Hematopoietic multipotent progenitor cell treated with erythropoietin and hydrocortisone succinate and interleukin-3 and kit ligand, for 17 days (in vitro differentiated cells): ENCODE measurements around the gene TNFSF11.

Source experiments
- DNase-seq: peaks from one replicate; pipeline ENCODE4 v3.0.0-alpha.2; 2015; ENCODE audit warnings: low spot score

Gene TNFSF11

DNA sequence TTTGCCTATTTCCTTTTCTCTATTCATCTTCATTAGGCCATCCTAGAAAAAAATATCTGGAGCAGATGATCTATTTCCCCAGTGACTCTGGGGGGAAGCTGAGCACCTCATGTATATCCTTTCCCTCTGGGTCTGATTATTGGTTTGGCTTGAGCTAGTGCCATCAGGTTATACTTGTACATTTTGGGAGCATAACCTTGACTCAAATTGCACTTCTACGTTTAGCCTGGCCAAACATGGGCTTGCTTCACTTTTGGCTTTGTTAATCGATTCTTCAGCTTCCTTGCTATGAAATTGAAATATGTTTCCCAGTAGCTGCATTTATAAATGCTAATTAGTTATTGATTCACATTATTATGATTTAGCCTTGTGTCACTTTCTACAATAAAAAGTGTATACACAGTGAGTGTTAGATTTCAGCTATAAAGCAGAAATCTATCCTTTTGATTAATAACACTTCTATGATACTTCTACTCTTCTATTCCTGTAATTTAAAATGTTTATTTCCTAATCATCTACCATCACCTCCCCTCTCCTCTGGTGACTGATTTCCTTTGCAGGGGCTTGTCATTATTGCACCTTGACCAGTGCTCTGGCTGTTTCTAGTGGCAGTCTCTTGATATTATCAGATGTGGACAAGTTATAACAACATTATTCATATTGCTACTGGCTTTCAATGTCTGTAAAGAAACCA lies 37.3 kb downstream of the TNFSF11 start:
- DNase-seq: no peak

DNA sequence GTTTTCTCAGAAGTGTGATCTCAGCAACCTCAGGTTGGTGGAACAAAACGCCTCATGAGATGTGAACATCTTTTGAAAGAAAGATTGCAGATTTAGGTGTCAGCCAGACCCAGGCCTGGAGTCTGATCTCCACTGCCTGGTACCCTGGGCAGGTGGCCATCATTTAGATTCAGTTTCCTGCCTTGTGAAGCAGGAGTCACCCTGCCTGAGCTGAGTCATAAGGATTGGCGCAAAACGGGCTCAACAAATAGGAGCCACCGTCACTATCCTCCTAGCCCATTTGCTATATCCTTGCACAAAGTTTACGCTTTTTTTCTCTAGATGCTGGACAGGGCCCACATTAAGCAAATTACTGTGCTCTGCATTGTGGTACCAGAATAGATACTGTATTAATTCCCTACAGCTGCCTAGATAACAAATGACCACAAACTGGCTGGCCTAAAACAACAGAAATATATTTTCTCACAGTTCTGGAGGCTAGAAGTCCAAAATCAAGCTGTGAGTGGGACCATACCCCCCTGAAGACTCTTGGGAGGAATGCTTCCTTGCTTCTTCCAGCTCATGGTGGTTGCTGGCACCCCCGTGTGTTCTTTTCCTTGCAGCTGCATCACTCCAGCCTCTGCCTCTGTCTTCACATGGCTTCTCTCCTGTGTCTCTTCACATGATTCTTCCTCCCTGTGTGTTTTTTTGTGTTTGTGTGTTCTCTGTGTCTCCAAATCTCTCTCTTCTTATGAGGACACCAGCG lies 38.2 kb downstream of the TNFSF11 start:
- DNase-seq: no peak

GRCh38 chr13:42614436-42615035 lies 40.6 kb downstream of the TNFSF11 start:
- no peak for DNase-seq

DNA sequence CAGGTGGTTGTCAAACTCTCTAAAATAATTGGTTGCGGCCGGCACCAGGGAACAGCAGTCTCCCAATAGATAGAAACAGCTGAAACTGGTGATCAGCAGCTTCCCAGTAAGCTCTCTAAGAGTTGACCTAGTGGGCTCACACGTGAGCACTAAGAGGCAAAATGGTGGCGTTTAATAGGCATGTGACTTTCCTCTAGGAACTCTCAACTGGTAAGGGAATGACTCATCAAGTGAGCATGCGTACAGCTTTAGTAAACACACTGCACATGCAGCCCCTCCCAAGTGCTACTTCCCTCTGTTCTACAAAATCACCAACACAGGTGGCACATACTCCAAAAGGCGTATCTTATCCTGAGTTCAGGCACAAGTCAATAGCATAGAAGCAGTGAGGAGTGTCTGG lies 41.7 kb downstream of the TNFSF11 start:
- DNase-seq: no peak

DNA sequence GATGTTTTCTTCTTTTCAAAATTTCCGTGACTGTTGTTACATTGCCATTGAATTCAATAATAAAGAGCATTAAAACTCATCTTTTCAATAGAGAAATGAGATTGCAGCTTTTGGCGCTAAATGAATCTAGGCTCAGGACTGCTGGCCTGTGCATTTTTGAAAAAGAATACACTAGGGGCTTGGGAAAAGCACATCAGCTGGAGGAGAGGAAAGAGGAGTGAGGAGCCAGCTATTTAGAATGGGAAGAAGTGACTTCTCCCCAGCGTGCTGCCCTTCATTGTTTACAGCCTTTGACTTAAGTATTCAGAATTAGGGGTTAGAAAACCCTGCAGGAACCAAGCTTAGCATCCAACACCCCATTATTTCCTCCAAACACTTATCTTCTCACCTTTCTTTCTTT lies 43.3 kb downstream of the TNFSF11 start:
- no peak for DNase-seq

- DNase-seq: no peak
These were observed 50.0 kb downstream of the TNFSF11 start for GRCh38 chr13:42623916-42624315.

DNA sequence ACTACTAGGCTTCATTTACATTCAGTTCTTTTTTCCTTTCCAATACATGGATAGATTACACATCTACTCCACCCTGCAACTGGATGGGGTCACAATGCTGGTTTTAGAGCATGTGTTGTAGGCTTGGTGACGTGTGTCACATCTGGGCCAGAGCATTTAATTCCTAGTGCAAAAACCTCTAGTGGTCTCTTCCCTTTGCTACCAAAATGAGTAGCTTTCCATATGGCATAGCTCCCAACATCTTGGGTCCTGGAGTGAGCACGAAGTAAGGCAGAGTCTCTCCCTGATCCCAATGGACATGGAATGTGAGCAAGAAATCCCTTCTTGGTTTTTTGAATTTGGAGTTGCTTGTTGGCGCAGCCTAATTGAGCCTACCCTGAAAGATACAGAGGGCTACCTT lies 51.7 kb downstream of the TNFSF11 start:
- DNase-seq: no peak

GRCh38 chr13:42626176-42626860 lies 52.4 kb downstream of the TNFSF11 start:
- no peak for DNase-seq

GRCh38 chr13:42628666-42629065 lies 54.7 kb downstream of the TNFSF11 start:
- DNase-seq: no peak

- no peak for DNase-seq
These were observed 57.2 kb downstream of the TNFSF11 start for GRCh38 chr13:42631181-42631580.

- DNase-seq: no peak
These were observed 59.5 kb downstream of the TNFSF11 start for GRCh38 chr13:42633495-42633894.

DNA sequence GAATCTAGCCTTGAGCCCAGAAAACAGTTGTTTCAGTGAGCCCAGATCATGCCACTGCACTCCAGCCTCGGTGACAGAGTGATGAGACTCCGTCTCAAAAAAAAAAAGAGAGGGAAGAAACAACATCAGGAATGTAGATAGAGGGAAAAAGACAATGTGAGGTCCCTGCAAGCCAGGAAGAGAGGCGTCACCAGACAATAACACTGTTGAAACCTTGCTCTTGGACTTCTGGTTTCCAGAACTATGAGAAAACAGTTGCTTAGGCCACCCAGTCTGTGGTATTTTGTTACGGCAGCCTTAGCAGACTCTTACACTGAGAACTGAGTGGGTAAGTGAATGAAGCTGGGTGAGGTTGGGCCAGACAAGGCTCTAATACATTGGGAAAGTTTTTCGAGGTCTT lies 64.1 kb downstream of the TNFSF11 start:
- DNase-seq: no peak

DNA sequence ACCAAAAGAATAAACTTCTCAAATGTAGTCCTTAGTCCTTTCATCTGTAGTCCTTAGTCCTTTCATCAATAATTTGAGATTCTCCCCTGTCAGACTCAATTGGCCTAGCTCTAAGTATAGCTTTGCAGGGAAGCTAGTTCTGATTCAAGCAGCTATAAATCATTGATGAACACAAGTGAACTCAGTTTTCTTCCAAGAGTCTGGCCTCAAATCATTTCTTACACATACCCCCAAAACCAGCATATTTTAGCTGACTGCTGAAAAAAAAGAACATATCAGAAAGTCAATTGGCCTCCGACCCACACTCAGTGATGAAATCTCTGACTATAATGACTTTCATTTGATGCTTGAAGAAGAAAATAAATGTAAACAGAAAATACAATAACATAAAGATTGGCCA lies 64.9 kb downstream of the TNFSF11 start:
- DNase-seq: no peak

GRCh38 chr13:42643076-42643475 lies 69.1 kb downstream of the TNFSF11 start:
- no peak for DNase-seq

DNA sequence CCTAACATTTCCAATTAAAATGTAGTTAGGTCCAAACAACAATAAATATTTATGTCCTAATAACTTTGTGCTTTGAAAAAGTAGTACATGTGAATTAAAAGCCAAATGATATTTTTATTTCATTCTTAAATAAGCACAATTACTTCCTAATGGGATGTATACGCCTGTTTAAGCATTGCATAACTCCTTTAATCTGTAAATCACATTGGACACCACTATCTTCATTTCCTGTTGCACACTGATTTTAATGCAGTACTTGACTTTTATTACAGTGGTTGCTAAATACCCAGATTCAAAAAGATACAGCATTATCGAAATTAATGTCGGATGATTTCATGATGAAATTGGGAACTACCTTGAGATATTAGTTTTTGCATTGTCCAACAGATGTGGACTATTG lies 70.9 kb downstream of the TNFSF11 start:
- no peak for DNase-seq

DNA sequence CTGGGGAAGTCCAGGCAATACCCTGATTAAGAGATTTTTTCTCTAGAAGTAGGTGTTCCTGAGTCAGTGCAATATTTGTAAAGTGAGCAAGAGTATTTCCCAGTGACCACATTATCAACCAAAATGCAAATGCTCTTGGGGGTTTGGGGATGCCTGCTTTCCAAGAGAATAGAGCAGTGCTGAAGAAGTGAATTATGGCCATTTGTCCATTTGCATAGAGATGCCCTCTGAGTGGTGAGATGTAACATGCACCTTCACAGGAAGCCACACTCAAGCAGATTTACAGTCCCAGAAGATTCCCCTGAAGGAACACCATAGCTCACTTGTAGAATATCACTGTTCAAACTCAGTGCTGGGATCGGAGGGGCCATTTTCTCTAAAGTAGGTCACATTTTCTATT lies 71.8 kb downstream of the TNFSF11 start:
- DNase-seq: no peak

GRCh38 chr13:42649141-42649540 lies 75.2 kb downstream of the TNFSF11 start:
- DNase-seq: no peak

- DNase-seq: no peak
These were observed 75.9 kb downstream of the TNFSF11 start for GRCh38 chr13:42649831-42650230.

- no peak for DNase-seq
These were observed 76.6 kb downstream of the TNFSF11 start for GRCh38 chr13:42650506-42650905.

GRCh38 chr13:42651936-42652641 lies 78.1 kb downstream of the TNFSF11 start:
- no peak for DNase-seq

- DNase-seq: no peak
These were observed 78.9 kb downstream of the TNFSF11 start for GRCh38 chr13:42652642-42653415.
